Middle frontal gyrus (tissue), 1 donor: ENCODE results near the gene NRN1L.

Experiments
- DNase-seq: peaks from one replicate; pipeline ENCODE4 v3.0.0-alpha.2; 2015; ENCODE audit warnings: low spot score; ENCODE audit errors: extremely low spot score

The NRN1L gene

GRCh38 chr16:67934306-67935100, 49.8 kb downstream of the NRN1L start:
- no peak for DNase-seq

- DNase-seq = no peak
These were observed 50.4 kb downstream of the NRN1L start for GRCh38 chr16:67935101-67935401.

- DNase-seq = peak; percentile 90
These were observed 50.9 kb downstream of the NRN1L start for GRCh38 chr16:67935402-67936123.
